Dermis microvascular lymphatic vessel endothelial cell (primary cell): ENCODE data around the gene LATS2. TPM values are rescaled to one million over a fixed set of nuclear protein-coding genes. Genes with fewer than 3 reads are reported as not detected.

ENCODE experiments used
- DNase-seq, 2 donors: peaks; one replicate each; pipeline versions ENCODE4 v3.0.0 to v3.0.0-alpha.2; 2010; ENCODE audit warnings: low read depth in 2 of 2
- total RNA-seq: library from RNA; depleted of rRNA; stranded (reverse); fragments of >200 nt; gene quantifications from 2 replicates; pipeline ENCODE4 v1.2.1, GENCODE V29; 2014

LATS2 gene
- total RNA-seq, 1 donor from 2014 or later, result 17.5 TPM

GRCh38 chr13:20993661-20994440 is 67.5 kb downstream of the LATS2 start:
- DNase-seq, result no peak

- no peak for DNase-seq
Measured at GRCh38 chr13:20993211-20993610, 68.2 kb downstream of the LATS2 start.

GRCh38 chr13:20991741-20992520 is 69.5 kb downstream of the LATS2 start:
- no peak for DNase-seq

- DNase-seq, result no peak
Measured at GRCh38 chr13:20990910-20991525, 70.4 kb downstream of the LATS2 start.

GRCh38 chr13:20989656-20990321 is 71.6 kb downstream of the LATS2 start:
- DNase-seq, result no peak

GRCh38 chr13:20988909-20989655 is 72.3 kb downstream of the LATS2 start:
- no peak for DNase-seq

- no peak for DNase-seq
Measured at GRCh38 chr13:20988033-20988908, 73.1 kb downstream of the LATS2 start.

GRCh38 chr13:20987599-20987998 is 73.8 kb downstream of the LATS2 start:
- DNase-seq, result no peak

- no peak for DNase-seq
Measured at GRCh38 chr13:20984879-20985278, 76.5 kb downstream of the LATS2 start.

- no peak for DNase-seq
Measured at GRCh38 chr13:20983386-20983785, 78.0 kb downstream of the LATS2 start.

GRCh38 chr13:20981370-20982095 is 79.9 kb downstream of the LATS2 start:
- DNase-seq, result no peak

GRCh38 chr13:20980899-20981298 is 80.5 kb downstream of the LATS2 start:
- no peak for DNase-seq

GRCh38 chr13:20980430-20980829 is 81.0 kb downstream of the LATS2 start:
- DNase-seq, result no peak

- DNase-seq, result no peak
Measured at GRCh38 chr13:20977394-20977793, 84.0 kb downstream of the LATS2 start.

GRCh38 chr13:20974981-20975585 is 86.3 kb downstream of the LATS2 start:
- DNase-seq, result no peak

- no peak for DNase-seq
Measured at GRCh38 chr13:20973886-20974425, 87.4 kb downstream of the LATS2 start.

- no peak for DNase-seq
Measured at GRCh38 chr13:20972731-20973130, 88.7 kb downstream of the LATS2 start.

- peak; percentile 39 to 52 for DNase-seq
Measured at GRCh38 chr13:20969182-20969581, 92.2 kb downstream of the LATS2 start.

- no peak for DNase-seq
Measured at GRCh38 chr13:20968745-20969144, 92.6 kb downstream of the LATS2 start.
